Measurements from ENCODE around the gene MYH9.

- TF ChIP-seq CTCF (IDR thresholded peaks at IDR 0.05) (no peak), EZH2 (IDR thresholded peaks at IDR 0.05; ENCODE audit: borderline replicate concordance, insufficient read depth, low read depth, low read length, poor library complexity, severe bottlenecking) (no peak)
Observed at GRCh38 chr22:36330127-36330526, 57.6 kb downstream of the MYH9 start.
